IMR-90 (cell line): Measurements from ENCODE around the gene TANGO2. TPM values are rescaled to one million over a fixed set of nuclear protein-coding genes. Genes with fewer than 3 reads are reported as not detected.

ENCODE experiments used
- ATAC-seq: fragments of 200-7000 bp; cut with Tn5 transposase; 2 replicates; pipeline ENCODE4 v1.9.1; 2020; ENCODE audit warnings: low read depth, mild to moderate bottlenecking, moderate library complexity
- BruUV-seq: library from RNA; stranded (reverse); fragments of 400-500 nt; replicated peaks from 2 replicates; lab custom pipeline; 2021; lab: Mats Ljungman, UMichigan
- CTCF ChIA-PET: fragments of 300-600 bp; formaldehyde crosslinking; extraction: SDS; loops from one replicate; lab custom pipeline; 2021; ENCODE audit warnings: antibody characterized with exemption; lab: Yijun Ruan, JAX
- POLR2A ChIA-PET: fragments of 300-600 bp; sonication (Branson Sonifier 250); formaldehyde crosslinking; loops from one replicate; lab custom pipeline; 2022; ENCODE audit warnings: antibody characterized with exemption; ENCODE audit not compliant: unreplicated experiment; lab: Charles Lee
- DNase-seq: peaks from one replicate; pipeline ENCODE4 v3.0.0; 2013
- H2AFZ ChIP-seq: replicated peaks from 2 replicates; pipeline ENCODE3; 2013; ENCODE audit warnings: low read length, mild to moderate bottlenecking; ENCODE audit not compliant: poor library complexity
- H2AK5ac ChIP-seq: 2 replicates; pipeline ENCODE4 v1.6.1; 2013; ENCODE audit warnings: low read depth, low read length, inconsistent platforms
- H2AK9ac ChIP-seq: replicated peaks from 2 replicates; pipeline ENCODE3; 2013; ENCODE audit warnings: mild to moderate bottlenecking, low read depth, low read length, moderate library complexity; ENCODE audit not compliant: poor library complexity
- H2BK120ac ChIP-seq: 2 replicates; pipeline ENCODE4 v1.6.1; 2013; ENCODE audit warnings: low read depth, low read length, inconsistent platforms
- H2BK15ac ChIP-seq: 3 replicates; pipeline ENCODE4 v1.6.1; 2013; ENCODE audit warnings: low read depth, low read length, inconsistent platforms
- H2BK20ac ChIP-seq: 2 replicates; pipeline ENCODE4 v1.6.1; 2013; ENCODE audit warnings: low read depth, mild to moderate bottlenecking, inconsistent platforms, low read length, moderate library complexity
- H2BK5ac ChIP-seq: 2 replicates; pipeline ENCODE4 v1.6.1; 2013; ENCODE audit warnings: mild to moderate bottlenecking, low read depth, low read length, inconsistent platforms; ENCODE audit not compliant: poor library complexity, severe bottlenecking
- H3K14ac ChIP-seq: replicated peaks from 2 replicates; pipeline ENCODE4 v1.6.1; 2013; ENCODE audit warnings: low read depth, low read length, inconsistent platforms
- H3K18ac ChIP-seq: 2 replicates; pipeline ENCODE4 v1.6.1; 2013; ENCODE audit warnings: low read depth, low read length, control low read depth
- H3K23ac ChIP-seq: 2 replicates; pipeline ENCODE4 v1.6.1; 2013; ENCODE audit warnings: low read depth, low read length, inconsistent platforms
- H3K27ac ChIP-seq: 2 replicates; pipeline ENCODE4 v1.5.1; 2013; ENCODE audit warnings: mild to moderate bottlenecking, control low read depth, low read length; ENCODE audit not compliant: insufficient read depth
- H3K27me3 ChIP-seq: 2 replicates; pipeline ENCODE4 v1.6.1; 2013; ENCODE audit warnings: low read length; ENCODE audit not compliant: control insufficient read depth, insufficient read depth
- H3K36me3 ChIP-seq: 2 replicates; pipeline ENCODE4 v1.6.1; 2013; ENCODE audit warnings: low read length, mixed read lengths; ENCODE audit not compliant: control insufficient read depth, insufficient read depth
- H3K4ac ChIP-seq: 2 replicates; pipeline ENCODE4 v1.6.1; 2013; ENCODE audit warnings: low read depth, low read length, inconsistent platforms
- H3K4me1 ChIP-seq: 2 replicates; pipeline ENCODE4 v1.6.1; 2013; ENCODE audit warnings: low read length, mixed read lengths; ENCODE audit not compliant: control insufficient read depth, insufficient read depth
- H3K4me2 ChIP-seq: 2 replicates; pipeline ENCODE4 v1.6.1; 2013; ENCODE audit warnings: low read depth, mild to moderate bottlenecking, control low read depth, low read length, moderate library complexity
- H3K4me3 ChIP-seq: 2 replicates; pipeline ENCODE4 v1.5.1; 2013; ENCODE audit warnings: low read depth, mild to moderate bottlenecking, control low read depth, low read length, moderate library complexity; ENCODE audit not compliant: insufficient read depth
- H3K56ac ChIP-seq: 2 replicates; pipeline ENCODE4 v1.6.1; 2013; ENCODE audit warnings: low read length, inconsistent platforms; ENCODE audit not compliant: insufficient read depth; ENCODE audit errors: extremely low read depth
- H3K79me1 ChIP-seq, 2 experiments: 2 replicates each; pipeline ENCODE4 v1.6.1; 2013; ENCODE audit warnings: low read length in 2 of 2, inconsistent platforms in 1 of 2, low read depth in 1 of 2
- H3K9ac ChIP-seq: 2 replicates; pipeline ENCODE4 v1.6.1; 2013; ENCODE audit warnings: low read depth, low read length, control low read depth
- H3K9me1 ChIP-seq: 2 replicates; pipeline ENCODE4 v1.6.1; 2013; ENCODE audit warnings: low read length, inconsistent platforms; ENCODE audit not compliant: insufficient read depth
- H3K9me3 ChIP-seq: 2 replicates; pipeline ENCODE4 v1.6.1; 2013; ENCODE audit warnings: low read length; ENCODE audit not compliant: control insufficient read depth, insufficient read depth
- H4K20me1 ChIP-seq: 2 replicates; pipeline ENCODE4 v1.6.1; 2013; ENCODE audit warnings: low read length, inconsistent platforms; ENCODE audit not compliant: insufficient read depth
- H4K5ac ChIP-seq: 2 replicates; pipeline ENCODE4 v1.6.1; 2013; ENCODE audit warnings: mild to moderate bottlenecking, low read depth, low read length, control low read depth
- H4K8ac ChIP-seq, 2 experiments: 2 replicates each; pipeline ENCODE4 v1.6.1; 2013; ENCODE audit warnings: low read depth in 2 of 2, low read length in 2 of 2, control low read depth in 1 of 2, inconsistent platforms in 1 of 2
- H4K91ac ChIP-seq: 2 replicates; pipeline ENCODE4 v1.6.1; 2013; ENCODE audit warnings: low read depth, low read length, inconsistent platforms; ENCODE audit not compliant: insufficient read depth
- USF2 ChIP-seq: fragments of 150-350 bp; IDR thresholded peaks from 2 replicates; pipeline ENCODE4 v1.6.1; 2017; ENCODE audit warnings: mild to moderate bottlenecking, antibody characterized with exemption, low read length, low read depth
- WGBS, 2 experiments: methylation state at CpG; one replicate each; pipeline versions ENCODE4 v1.1.5 to v1.1.7; 2013; ENCODE audit warnings: missing lambda C conversion rate in 2 of 2; ENCODE audit not compliant: insufficient read length in 1 of 2; ENCODE audit errors: extremely low coverage in 2 of 2; 5-methylcytosine and 5-hydroxymethylcytosine counted together
- dilution Hi-C: fragments of 300-500 bp; cut with HindIII; formaldehyde crosslinking; loops from one replicate; pipeline ENCODE4 v1.14.3; 2018; ENCODE audit warnings: low sequenced_read_pairs; ENCODE audit not compliant: unreplicated experiment
- in situ Hi-C: fragments of 300-500 bp; cut with MboI; formaldehyde crosslinking; loops from 3 replicates; pipeline ENCODE4 v1.14.3; 2019; ENCODE audit warnings: low sequenced_read_pairs, inconsistent platforms, mixed read lengths
- intact Hi-C: fragments of 100-400 bp; cut with micrococcal nuclease; formaldehyde crosslinking; loops from 2 replicates; pipeline ENCODE4 v1.10.0; 2022
- polyA plus RNA-seq, 3 experiments: library from polyadenylated mRNA; depleted of rRNA; stranded (reverse); fragments of >200 nt; gene quantifications; 2 replicates each; pipeline ENCODE4 v1.2.3, GENCODE V29; 2012; ENCODE audit warnings: low replicate concordance in 1 of 3
- total RNA-seq: library from RNA; depleted of rRNA; stranded (reverse); fragments of >200 nt; gene quantifications from 2 replicates; pipeline ENCODE4 v1.2.3, GENCODE V29; 2012

Gene TANGO2
- total and polyA plus RNA-seq, 2 of the 4 experiments (the other 2 are of a cell fraction), result 45.1 to 75.1 TPM

DNA sequence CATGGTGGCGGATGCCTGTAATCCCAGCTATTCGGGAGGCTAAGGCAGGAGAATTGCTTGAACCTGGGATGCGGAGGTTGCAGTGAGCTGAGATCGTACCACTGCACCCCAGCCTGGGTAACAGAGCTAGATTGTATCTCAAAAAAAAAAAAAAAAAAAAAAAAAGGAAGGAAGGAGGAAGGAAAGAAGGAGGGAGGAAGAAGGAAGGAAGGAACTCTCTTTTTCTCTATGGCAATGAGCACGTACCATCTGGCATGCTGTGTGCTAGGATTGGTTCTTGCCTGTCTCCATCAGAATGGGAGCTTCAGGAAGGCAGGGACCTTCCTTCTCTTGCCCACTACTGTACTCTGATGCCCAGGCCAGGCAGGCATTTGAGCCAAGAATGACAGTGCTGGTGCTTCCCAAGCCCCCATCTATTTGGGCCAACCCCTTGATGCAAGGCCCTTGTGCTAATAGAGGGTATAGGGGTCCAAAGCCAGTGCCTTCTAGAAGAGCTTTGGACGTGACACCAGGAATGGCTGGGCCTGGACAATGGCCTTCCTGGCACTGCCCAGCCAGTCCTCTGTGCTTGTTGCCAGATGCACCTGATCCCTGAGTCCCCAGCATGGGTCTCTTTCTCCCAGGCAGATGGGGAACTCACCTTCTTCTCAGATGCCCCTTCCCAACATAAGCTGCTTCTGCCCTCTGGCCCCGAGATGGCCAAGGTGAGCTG lies 48.6 kb downstream of the TANGO2 start:
- Histone ChIP-seq H3K79me1 (no peaks in the 10 kb centered on the region), H3K56ac (no peak overlapping the region), H2AFZ (no peak overlapping the region), H3K23ac (no peak overlapping the region), H4K20me1 (no peaks in the 10 kb centered on the region), H3K27me3 (no peaks in the 10 kb centered on the region), H2BK20ac (no peak overlapping the region), H3K4me2 (no peak overlapping the region), H2AK9ac (peak overlapping the region; percentile 13), H2AK5ac (no peak overlapping the region; the same call in 1 of the 2 replicates), H3K9me1 (peaks cover 9% of the 10 kb centered on the region), H3K9me3 (no peaks in the 10 kb centered on the region), H2BK120ac (no peak overlapping the region), H3K27ac (no peak overlapping the region), H4K91ac (no peak overlapping the region), H3K4ac (no peak overlapping the region), H3K4me1 (no peaks in the 10 kb centered on the region), H3K18ac (no peak overlapping the region), H2BK15ac (no peak overlapping the region; the same call in 2 of the 3 replicates), H3K4me3 (no peak overlapping the region), H3K36me3 (peaks cover 5% of the 10 kb centered on the region), H4K5ac (no peak overlapping the region), H2BK5ac (no peak overlapping the region), H4K8ac (no peak overlapping the region), H3K14ac (no peak overlapping the region), H3K9ac (no peak overlapping the region)
- dilution Hi-C loops (no loop called here), intact Hi-C loops (no loop called here), in situ Hi-C loops (no loop called here)
- CTCF ChIA-PET, result no interaction called here
- TF ChIP-seq USF2, result no peak
- DNase-seq (no peak), ATAC-seq (no peak)
- POLR2A ChIA-PET, result interaction anchor here (0.6 kb wide), 1 partner anchor 12 kb away, joined by 3 read pairs; no protein-coding TSS in a partner anchor
- no TSS peak for BruUV-seq
- WGBS, 2 experiments, result no CpG with 5 or more reads among the region's 7 CpGs
